CD4-positive, alpha-beta memory T cell (primary cell): ENCODE measurements around the gene POU5F1. TPM values are rescaled to one million over a fixed set of nuclear protein-coding genes. Genes with fewer than 3 reads are reported as not detected.
"Not testable (repeated sequence)": the region's sequence is repeated elsewhere in the genome, so short reads cannot be mapped to it uniquely, and the experiment has no call there.

Experiments used
- CTCF ChIA-PET: fragments of 350-600 bp; sonication (Branson Sonifier 250); formaldehyde crosslinking; loops from one replicate; lab custom pipeline; 2021; ENCODE audit warnings: inconsistent platforms; ENCODE audit not compliant: partially characterized antibody; lab: Charles Lee
- POLR2A ChIA-PET: fragments of 350-600 bp; sonication (Branson Sonifier 250); formaldehyde crosslinking; loops from one replicate; lab custom pipeline; 2021; ENCODE audit not compliant: partially characterized antibody; lab: Charles Lee
- DNase-seq, 5 donors: peaks; one replicate each; pipeline versions ENCODE4 v3.0.0 to v3.0.0-alpha.2; 2020 to 2022; ENCODE audit warnings: mixed read lengths in 1 of 5
- H3K27ac ChIP-seq: one replicate; pipeline ENCODE4 v1.7.0; 2013; ENCODE audit warnings: low read depth, low read length
- H3K27me3 ChIP-seq: 2 replicates; pipeline ENCODE4 v1.7.0; 2013; ENCODE audit warnings: mild to moderate bottlenecking, low read length, moderate library complexity; ENCODE audit not compliant: insufficient read depth
- H3K36me3 ChIP-seq: 2 replicates; pipeline ENCODE4 v1.7.0; 2013; ENCODE audit warnings: mild to moderate bottlenecking, low read length, moderate library complexity; ENCODE audit not compliant: insufficient read depth
- H3K4me1 ChIP-seq: 2 replicates; pipeline ENCODE4 v1.7.0; 2013; ENCODE audit warnings: mild to moderate bottlenecking, low read length, moderate library complexity; ENCODE audit not compliant: insufficient read depth
- H3K4me3 ChIP-seq, 2 donors: one replicate each; pipeline ENCODE4 v1.7.0; 2013; ENCODE audit warnings: low read length in 2 of 2, mild to moderate bottlenecking in 1 of 2
- H3K9me3 ChIP-seq, 2 donors: one replicate each; pipeline ENCODE4 v1.7.0; 2013; ENCODE audit warnings: low read length in 2 of 2, control low read depth in 1 of 2; ENCODE audit not compliant: control insufficient read depth in 1 of 2
- H3K27ac Mint-ChIP-seq, 7 donors: one replicate each; pipeline ENCODE4 v1.8.0; 2020 to 2021; ENCODE audit warnings: mixed read lengths in 7 of 7, mild to moderate bottlenecking in 6 of 7, inconsistent platforms in 3 of 7, moderate library complexity in 3 of 7
- H3K27me3 Mint-ChIP-seq, 2 donors: one replicate each; pipeline ENCODE4 v1.8.0; 2020 to 2021; ENCODE audit warnings: mixed read lengths in 2 of 2
- H3K36me3 Mint-ChIP-seq, 2 donors: one replicate each; pipeline ENCODE4 v1.8.0; 2020 to 2021; ENCODE audit warnings: mixed read lengths in 2 of 2, inconsistent platforms in 1 of 2, mild to moderate bottlenecking in 1 of 2
- H3K4me1 Mint-ChIP-seq, 4 donors: one replicate each; pipeline ENCODE4 v1.8.0; 2020 to 2021; ENCODE audit warnings: mixed read lengths in 4 of 4, mild to moderate bottlenecking in 1 of 4
- H3K4me3 Mint-ChIP-seq, 8 donors: one replicate each; pipeline ENCODE4 v1.8.0; 2020 to 2021; ENCODE audit warnings: mixed read lengths in 8 of 8, mild to moderate bottlenecking in 7 of 8, moderate library complexity in 6 of 8, inconsistent platforms in 3 of 8
- H3K9me3 Mint-ChIP-seq, 8 donors: one replicate each; pipeline ENCODE4 v1.8.0; 2020 to 2021; ENCODE audit warnings: mixed read lengths in 8 of 8, mild to moderate bottlenecking in 5 of 8, inconsistent platforms in 3 of 8, moderate library complexity in 1 of 8
- intact Hi-C: fragments of 100-400 bp; cut with micrococcal nuclease; formaldehyde crosslinking; loops from one replicate; pipeline ENCODE4 v1.15.1; 2023
- polyA plus RNA-seq, 2 donors: library from polyadenylated mRNA; unstranded; fragments of 300-500 nt; fragmentation: Illumina TruSeq; gene quantifications; one replicate each; pipeline ENCODE4 v1.2.3, GENCODE V29; 2021
- total RNA-seq, 2 experiments: library from RNA; stranded (reverse); gene quantifications; one replicate each; pipeline ENCODE4 v1.2.3, GENCODE V29; 2021

Gene POU5F1
- total RNA-seq (not detected), polyA plus RNA-seq (not detected)

GRCh38 chr6:31170600-31170881, at the start of gene POU5F1:
TSS of gene POU5F1 (minus strand) at chr6:31170682. CDS start at chr6:31170620, 62 bp downstream.
- Histone ChIP-seq H3K4me3 (no peak within 1 kb of the TSS), H3K27ac (no peak within 1 kb of the TSS), H3K36me3 (no peaks in the 10 kb centered on the region), H3K27me3 (no peaks in the 10 kb centered on the region), H3K9me3 (no peaks in the 10 kb centered on the region), H3K4me1 (no peaks in the 10 kb centered on the region)
- Mint-ChIP-seq H3K4me1 (peaks cover 0 to 3% (median 0%) of the 10 kb centered on the region in 4 donors), H3K9me3 (peaks cover 0 to 3% (median 0%) of the 10 kb centered on the region in 8 donors), H3K27me3 (no peaks in the 10 kb centered on the region), H3K36me3 (no peaks in the 10 kb centered on the region), H3K27ac (peak within 1 kb of the TSS in 2 of 7 donors; percentile 72 to 88), H3K4me3 (no peak within 1 kb of the TSS)
- ChIA-PET CTCF (no interaction called here), POLR2A (no interaction called here)
- intact Hi-C loops: no loop called here
- no peak for DNase-seq

GRCh38 chr6:31216208-31216898, 45.9 kb upstream of the POU5F1 start:
- Mint-ChIP-seq H3K27ac (no peak overlapping the region), H3K27me3 (no peaks in the 10 kb centered on the region), H3K4me1 (peaks cover 0 to 5% (median 1%) of the 10 kb centered on the region in 4 donors), H3K4me3 (no peak overlapping the region), H3K9me3 (peaks cover 0 to 27% (median 7%) of the 10 kb centered on the region in 8 donors), H3K36me3 (peaks cover 0 to 4% of the 10 kb centered on the region in 2 donors)
- ChIA-PET CTCF (interaction anchor here (0.6 to 1.2 kb wide), 3 partner anchors 15 to 24 kb away, joined by 3 to 4 read pairs (median 3); no protein-coding TSS in a partner anchor), POLR2A (interaction anchor here (1.1 to 1.5 kb wide), 2 partner anchors 15 to 20 kb away, joined by 3 to 5 read pairs; no protein-coding TSS in a partner anchor)
- Histone ChIP-seq H3K36me3 (no peaks in the 10 kb centered on the region), H3K4me1 (no peaks in the 10 kb centered on the region), H3K27me3 (no peaks in the 10 kb centered on the region), H3K9me3 (peaks cover 0 to 5% of the 10 kb centered on the region in 2 donors), H3K4me3 (no peak overlapping the region), H3K27ac (no peak overlapping the region)
- intact Hi-C loops: no loop called here
- DNase-seq: no peak

- DNase-seq, H3K36me3 ChIP-seq, H3K9me3 ChIP-seq, H3K27me3 Mint-ChIP-seq, H3K27ac ChIP-seq, H3K4me1 ChIP-seq, H3K27me3 ChIP-seq, H3K27ac Mint-ChIP-seq, H3K4me3 ChIP-seq, H3K4me1 Mint-ChIP-seq, H3K4me3 Mint-ChIP-seq, H3K36me3 Mint-ChIP-seq: not testable (repeated sequence)
- H3K9me3 Mint-ChIP-seq: peaks cover 0 to 27% (median 7%) of the 10 kb centered on the region in 8 donors
- ChIA-PET POLR2A (interaction anchor here (1.5 kb wide), 1 partner anchor 18 kb away, joined by 5 read pairs; no protein-coding TSS in a partner anchor), CTCF (interaction anchor here (1.2 kb wide), 1 partner anchor 19 kb away, joined by 3 read pairs; no protein-coding TSS in a partner anchor)
- intact Hi-C loops: loop anchor here (1.0 kb wide), 1 partner anchor 37 kb away; no protein-coding TSS in a partner anchor
Measured at GRCh38 chr6:31215216-31215615, 44.7 kb upstream of the POU5F1 start.

GRCh38 chr6:31214516-31214915, 44.0 kb upstream of the POU5F1 start:
- intact Hi-C loops: no loop called here
- H3K27me3 Mint-ChIP-seq: no peaks in the 10 kb centered on the region
- Histone ChIP-seq H3K4me3 (no peak overlapping the region), H3K27me3 (no peaks in the 10 kb centered on the region), H3K4me1 (no peaks in the 10 kb centered on the region), H3K27ac (no peak overlapping the region), H3K36me3 (no peaks in the 10 kb centered on the region), H3K9me3 (peaks cover 0 to 5% of the 10 kb centered on the region in 2 donors)
- H3K36me3 Mint-ChIP-seq: peaks cover 0 to 4% of the 10 kb centered on the region in 2 donors
- CTCF ChIA-PET: no interaction called here
- peaks cover 0 to 27% (median 7%) of the 10 kb centered on the region in 8 donors for H3K9me3 Mint-ChIP-seq
- H3K4me1 Mint-ChIP-seq: peaks cover 0 to 5% (median 1%) of the 10 kb centered on the region in 4 donors
- DNase-seq: no peak
- no peak overlapping the region for H3K27ac Mint-ChIP-seq
- H3K4me3 Mint-ChIP-seq: no peak overlapping the region
- POLR2A ChIA-PET: no interaction called here

- H3K9me3 ChIP-seq: no peaks in the 10 kb centered on the region
- Mint-ChIP-seq H3K27me3 (no peaks in the 10 kb centered on the region), H3K4me3 (no peak overlapping the region), H3K9me3 (peaks cover 0 to 12% (median under 1%) of the 10 kb centered on the region in 8 donors), H3K4me1 (peaks cover 2 to 5% (median 4%) of the 10 kb centered on the region in 4 donors), H3K27ac (no peak overlapping the region), H3K36me3 (peaks cover 0 to 4% of the 10 kb centered on the region in 2 donors)
- ChIA-PET POLR2A (interaction anchor here (0.7 to 7.1 kb wide), 3 partner anchors 13 to 253 kb away, joined by 3 to 43 read pairs (median 5); no protein-coding TSS in a partner anchor), CTCF (interaction anchor here (1.1 to 1.6 kb wide), 2 partner anchors 14 to 156 kb away, joined by 4 read pairs; no protein-coding TSS in a partner anchor)
- no peaks in the 10 kb centered on the region for H3K27me3 ChIP-seq
- no peak overlapping the region for H3K4me3 ChIP-seq
- H3K36me3 ChIP-seq: no peaks in the 10 kb centered on the region
- no peak overlapping the region for H3K27ac ChIP-seq
- no peak for DNase-seq
- H3K4me1 ChIP-seq: no peaks in the 10 kb centered on the region
- intact Hi-C loops: no loop called here
Measured at GRCh38 chr6:31210741-31211532, 40.5 kb upstream of the POU5F1 start.

GRCh38 chr6:31210123-31210522, 39.6 kb upstream of the POU5F1 start:
- H3K27me3 Mint-ChIP-seq: no peaks in the 10 kb centered on the region
- Histone ChIP-seq H3K27me3 (no peaks in the 10 kb centered on the region), H3K4me1 (peaks cover under 1% of the 10 kb centered on the region), H3K9me3 (no peaks in the 10 kb centered on the region), H3K27ac (no peak overlapping the region), H3K36me3 (no peaks in the 10 kb centered on the region), H3K4me3 (no peak overlapping the region)
- peaks cover 0 to 5% (median 0%) of the 10 kb centered on the region in 8 donors for H3K9me3 Mint-ChIP-seq
- intact Hi-C loops: no loop called here
- POLR2A ChIA-PET: interaction anchor here (1.4 to 7.1 kb wide), 2 partner anchors 12 to 144 kb away, joined by 5 to 43 read pairs; no protein-coding TSS in a partner anchor
- H3K36me3 Mint-ChIP-seq: peaks cover 0 to 4% of the 10 kb centered on the region in 2 donors
- H3K4me3 Mint-ChIP-seq: no peak overlapping the region
- H3K4me1 Mint-ChIP-seq: peaks cover 7 to 10% (median 8%) of the 10 kb centered on the region in 4 donors
- CTCF ChIA-PET: no interaction called here
- peak overlapping the region in 1 of 7 donors; percentile 80 for H3K27ac Mint-ChIP-seq
- DNase-seq: no peak

GRCh38 chr6:31209137-31209536, 38.7 kb upstream of the POU5F1 start:
- Mint-ChIP-seq H3K27me3 (no peaks in the 10 kb centered on the region), H3K9me3 (no peaks in the 10 kb centered on the region), H3K27ac (no peak overlapping the region), H3K36me3 (no peaks in the 10 kb centered on the region), H3K4me1 (peaks cover 12 to 19% (median 14%) of the 10 kb centered on the region in 4 donors), H3K4me3 (no peak overlapping the region)
- Histone ChIP-seq H3K27me3 (no peaks in the 10 kb centered on the region), H3K4me1 (peaks cover 10% of the 10 kb centered on the region), H3K9me3 (no peaks in the 10 kb centered on the region), H3K4me3 (no peak overlapping the region), H3K36me3 (no peaks in the 10 kb centered on the region), H3K27ac (no peak overlapping the region)
- ChIA-PET CTCF (interaction anchor here (1.1 kb wide), 1 partner anchor 12 kb away, joined by 3 read pairs; no protein-coding TSS in a partner anchor), POLR2A (interaction anchor here (0.8 to 18.3 kb wide), 4 partner anchors 11 to 149 kb away, joined by 3 to 517 read pairs (median 23); partner anchors contain the start of gene HLA-B)
- intact Hi-C loops: no loop called here
- no peak for DNase-seq
